K562 (cell line): ENCODE data around the gene DLAT. TPM values are rescaled to one million over a fixed set of nuclear protein-coding genes. Genes with fewer than 3 reads are reported as not detected.
A peak's percentile ranks its signal among the peaks of the same experiment; 100 is the strongest.

ENCODE experiments used
- BHLHE40 ChIP-seq: IDR thresholded peaks from 2 replicates; pipeline ENCODE4 v1.6.1; 2011; ENCODE audit warnings: low read length, improper control_type of control experiment
- C11orf30 ChIP-seq: fragments of 450-650 bp; IDR thresholded peaks from 2 replicates; pipeline ENCODE4 v1.6.1; 2016; ENCODE audit warnings: low read depth, mild to moderate bottlenecking
- CHCHD3 ChIP-seq: fragments of 250-450 bp; sonication (Bioruptor Pico); IDR thresholded peaks from 2 replicates; pipeline ENCODE4 v2.1.2; 2022; ENCODE audit warnings: mild to moderate bottlenecking
- DIDO1 ChIP-seq: fragments of 450-650 bp; IDR thresholded peaks from 2 replicates; pipeline ENCODE4 v1.6.1; 2016; ENCODE audit warnings: low read depth, missing biosample characterization, missing genetic modification characterization
- ELF2 ChIP-seq: fragments of 250-450 bp; sonication (Bioruptor Pico); IDR thresholded peaks from 2 replicates; pipeline ENCODE4 v1.5.0; 2021; ENCODE audit warnings: mild to moderate bottlenecking
- ETV1 ChIP-seq: fragments of 450-650 bp; conservative IDR thresholded peaks from 2 replicates; pipeline ENCODE4 v1.6.1; 2016; ENCODE audit warnings: missing genetic modification characterization, control low read depth, low read depth, missing compliant biosample characterization
- ID3 ChIP-seq, 2 experiments: fragments of 250-450 bp in 1 of 2; fragments of 450-650 bp in 1 of 2; sonication (Bioruptor Pico) in 1 of 2; IDR thresholded peaks; 2 replicates each; pipeline versions ENCODE4 v1.6.1 to v1.8.0; 2016 to 2021; ENCODE audit warnings: mild to moderate bottlenecking in 2 of 2, moderate library complexity in 2 of 2, missing compliant biosample characterization in 1 of 2, missing genetic modification characterization in 1 of 2
- KLF6 ChIP-seq: fragments of 250-450 bp; sonication (Bioruptor Pico); IDR thresholded peaks from 2 replicates; pipeline ENCODE4 v1.4.0; 2020; ENCODE audit warnings: mild to moderate bottlenecking, moderate library complexity, borderline replicate concordance
- MITF ChIP-seq: IDR thresholded peaks from 2 replicates; pipeline ENCODE4 v1.6.1; 2014; ENCODE audit warnings: antibody characterized with exemption
- MTA3 ChIP-seq: fragments of 450-650 bp; formaldehyde crosslinking; IDR thresholded peaks from 2 replicates; pipeline ENCODE4 v1.6.1; 2017; ENCODE audit warnings: mild to moderate bottlenecking, borderline replicate concordance
- NFRKB ChIP-seq: fragments of 450-650 bp; IDR thresholded peaks from 2 replicates; pipeline ENCODE4 v1.6.1; 2016; ENCODE audit warnings: low read depth
- NR2F6 ChIP-seq: fragments of 450-650 bp; formaldehyde crosslinking; IDR thresholded peaks from 2 replicates; pipeline ENCODE4 v1.4.0; 2020; ENCODE audit warnings: mild to moderate bottlenecking
- NRF1 ChIP-seq, 2 experiments: fragments of 450-650 bp; IDR thresholded peaks in 1 of 2; conservative IDR thresholded peaks in 1 of 2; 2 replicates each; pipeline ENCODE4 v1.6.1; 2014; ENCODE audit warnings: mild to moderate bottlenecking in 2 of 2
- PATZ1 ChIP-seq: fragments of 250-450 bp; sonication (Bioruptor Pico); IDR thresholded peaks from 2 replicates; pipeline ENCODE4 v1.5.0; 2020; ENCODE audit warnings: mild to moderate bottlenecking, borderline replicate concordance
- ZBTB49 ChIP-seq: sonication (generic); formaldehyde crosslinking; IDR thresholded peaks from 2 replicates; pipeline ENCODE4 v1.8.0; 2022; ENCODE audit warnings: missing genetic modification reagents, mild to moderate bottlenecking, borderline replicate concordance
- ZKSCAN1 ChIP-seq: fragments of 150-350 bp; IDR thresholded peaks from 2 replicates; pipeline ENCODE4 v1.6.1; 2016; ENCODE audit warnings: low read depth, low read length
- ZNF140 ChIP-seq: fragments of 250-450 bp; sonication (Bioruptor Pico); IDR thresholded peaks from 2 replicates; pipeline ENCODE4 v1.8.0; 2021; ENCODE audit warnings: moderate library complexity, mild to moderate bottlenecking, inconsistent platforms
- polyA plus RNA-seq, 8 experiments: library from polyadenylated mRNA; depleted of rRNA in 4 of 8; stranded (reverse) in 5 of 8; unstranded in 3 of 8; fragments of >200 nt; fragmentation: Nextera tagmentation in 2 of 8; fragmentation: Illumina TruSeq in 1 of 8; extraction: Ambion mirVana in 2 of 8; extraction: Trizol in 1 of 8; gene quantifications; 2 replicates each; pipeline versions ENCODE4 v1.2.1 to v1.2.3, GENCODE V29; 2011 to 2014; ENCODE audit warnings: inconsistent platforms in 1 of 8, missing spikeins in 1 of 8
- total RNA-seq, 7 experiments: library from RNA; depleted of rRNA in 6 of 7; stranded (reverse); fragments of >200 nt in 6 of 7; fragmentation: Illumina TruSeq in 2 of 7; extraction: Trizol in 2 of 7; gene quantifications; 2 replicates each; pipeline versions ENCODE4 v1.2.1 to v1.2.3, GENCODE V29; 2011 to 2021; ENCODE audit warnings: low replicate concordance in 1 of 7

Gene DLAT
- total and polyA plus RNA-seq, 9 of the 15 experiments (the other 6 are each of a cell fraction or from before 2014, with no cell fraction given): 41.7 to 152 (median 105) TPM

- TF ChIP-seq NRF1 (conservative IDR thresholded peaks at IDR 0.05 in 1 of 2, IDR thresholded peaks at IDR 0.05 in 1 of 2): peak; percentile 40 to 51
- no peak for TF ChIP-seq NR2F6 (CRISPR knock-in tag)
- no peak for TF ChIP-seq ZNF140 (CRISPR knock-in tag)
- TF ChIP-seq CHCHD3 (CRISPR knock-in tag): no peak
- peak; percentile 43; the same call in 1 of the 2 replicates for TF ChIP-seq PATZ1
- peak; percentile 86 for TF ChIP-seq ETV1 (tag)
- TF ChIP-seq BHLHE40: peak; percentile 54
- peak; percentile 89; the same call in 1 of the 2 replicates for TF ChIP-seq MTA3
- TF ChIP-seq ID3 (CRISPR knock-in tag; IDR thresholded peaks at IDR 0.05): no peak
- TF ChIP-seq ID3 (tag; IDR thresholded peaks at IDR 0.05): peak; percentile 87
- peak; percentile 79; the same call in 1 of the 2 replicates for TF ChIP-seq NFRKB
- no peak for TF ChIP-seq MITF
- no peak; the same call in 1 of the 2 replicates for TF ChIP-seq ZBTB49 (CRISPR knock-in tag)
- TF ChIP-seq DIDO1 (tag): peak; percentile 99
- TF ChIP-seq C11orf30: peak; percentile 99
- peak; percentile 76; the same call in 1 of the 2 replicates for TF ChIP-seq ELF2 (CRISPR knock-in tag)
- 0 out of 2 replicates have a peak, but pooled peaks have one; percentile 19 for TF ChIP-seq ZKSCAN1
- no peak for TF ChIP-seq KLF6 (CRISPR knock-in tag)
These were observed 49.0 kb downstream of the DLAT start, which contains the start of the genes NKAPD1 and PIH1D2 (continued) for GRCh38 chr11:112073941-112074811.
